ENCODE measurements around the gene CCDC175.

DNA sequence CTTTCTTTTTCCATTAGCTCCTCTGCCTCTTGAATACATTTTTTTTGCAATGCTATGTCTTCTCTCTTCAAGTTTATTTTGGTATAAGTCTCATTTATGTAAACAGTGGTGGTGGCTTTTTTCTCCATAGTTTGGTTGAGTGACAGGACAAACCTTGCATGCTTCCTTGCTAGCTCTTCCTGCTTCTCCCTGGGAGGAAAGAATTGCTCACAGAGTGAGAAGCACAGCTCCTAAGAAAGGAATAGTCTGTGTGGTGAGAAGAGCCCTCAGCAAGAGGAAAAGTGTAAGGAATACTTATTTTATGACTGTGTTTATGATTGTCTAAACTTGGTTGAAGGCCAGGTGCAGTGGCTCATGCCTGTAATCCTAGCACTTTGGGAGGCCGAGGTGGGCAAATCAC, 11.5 kb downstream of the CCDC175 start:
- TF ChIP-seq, protein P1, sequence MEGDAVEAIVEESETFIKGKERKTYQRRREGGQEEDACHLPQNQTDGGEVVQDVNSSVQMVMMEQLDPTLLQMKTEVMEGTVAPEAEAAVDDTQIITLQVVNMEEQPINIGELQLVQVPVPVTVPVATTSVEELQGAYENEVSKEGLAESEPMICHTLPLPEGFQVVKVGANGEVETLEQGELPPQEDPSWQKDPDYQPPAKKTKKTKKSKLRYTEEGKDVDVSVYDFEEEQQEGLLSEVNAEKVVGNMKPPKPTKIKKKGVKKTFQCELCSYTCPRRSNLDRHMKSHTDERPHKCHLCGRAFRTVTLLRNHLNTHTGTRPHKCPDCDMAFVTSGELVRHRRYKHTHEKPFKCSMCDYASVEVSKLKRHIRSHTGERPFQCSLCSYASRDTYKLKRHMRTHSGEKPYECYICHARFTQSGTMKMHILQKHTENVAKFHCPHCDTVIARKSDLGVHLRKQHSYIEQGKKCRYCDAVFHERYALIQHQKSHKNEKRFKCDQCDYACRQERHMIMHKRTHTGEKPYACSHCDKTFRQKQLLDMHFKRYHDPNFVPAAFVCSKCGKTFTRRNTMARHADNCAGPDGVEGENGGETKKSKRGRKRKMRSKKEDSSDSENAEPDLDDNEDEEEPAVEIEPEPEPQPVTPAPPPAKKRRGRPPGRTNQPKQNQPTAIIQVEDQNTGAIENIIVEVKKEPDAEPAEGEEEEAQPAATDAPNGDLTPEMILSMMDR (IDR thresholded peaks at IDR 0.05; ENCODE audit: insufficient read depth, low read length): no peak
- TF ChIP-seq POLR2AphosphoS5 (IDR thresholded peaks at IDR 0.05; ENCODE audit: low read depth): no peak
- TF ChIP-seq, protein P2, sequence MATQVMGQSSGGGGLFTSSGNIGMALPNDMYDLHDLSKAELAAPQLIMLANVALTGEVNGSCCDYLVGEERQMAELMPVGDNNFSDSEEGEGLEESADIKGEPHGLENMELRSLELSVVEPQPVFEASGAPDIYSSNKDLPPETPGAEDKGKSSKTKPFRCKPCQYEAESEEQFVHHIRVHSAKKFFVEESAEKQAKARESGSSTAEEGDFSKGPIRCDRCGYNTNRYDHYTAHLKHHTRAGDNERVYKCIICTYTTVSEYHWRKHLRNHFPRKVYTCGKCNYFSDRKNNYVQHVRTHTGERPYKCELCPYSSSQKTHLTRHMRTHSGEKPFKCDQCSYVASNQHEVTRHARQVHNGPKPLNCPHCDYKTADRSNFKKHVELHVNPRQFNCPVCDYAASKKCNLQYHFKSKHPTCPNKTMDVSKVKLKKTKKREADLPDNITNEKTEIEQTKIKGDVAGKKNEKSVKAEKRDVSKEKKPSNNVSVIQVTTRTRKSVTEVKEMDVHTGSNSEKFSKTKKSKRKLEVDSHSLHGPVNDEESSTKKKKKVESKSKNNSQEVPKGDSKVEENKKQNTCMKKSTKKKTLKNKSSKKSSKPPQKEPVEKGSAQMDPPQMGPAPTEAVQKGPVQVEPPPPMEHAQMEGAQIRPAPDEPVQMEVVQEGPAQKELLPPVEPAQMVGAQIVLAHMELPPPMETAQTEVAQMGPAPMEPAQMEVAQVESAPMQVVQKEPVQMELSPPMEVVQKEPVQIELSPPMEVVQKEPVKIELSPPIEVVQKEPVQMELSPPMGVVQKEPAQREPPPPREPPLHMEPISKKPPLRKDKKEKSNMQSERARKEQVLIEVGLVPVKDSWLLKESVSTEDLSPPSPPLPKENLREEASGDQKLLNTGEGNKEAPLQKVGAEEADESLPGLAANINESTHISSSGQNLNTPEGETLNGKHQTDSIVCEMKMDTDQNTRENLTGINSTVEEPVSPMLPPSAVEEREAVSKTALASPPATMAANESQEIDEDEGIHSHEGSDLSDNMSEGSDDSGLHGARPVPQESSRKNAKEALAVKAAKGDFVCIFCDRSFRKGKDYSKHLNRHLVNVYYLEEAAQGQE (IDR thresholded peaks at IDR 0.05; ENCODE audit: insufficient replicate concordance, low read depth): no peak

Data from HL-60 (cell line).